Effector CD8-positive, alpha-beta T cell (primary cell): ENCODE measurements around the gene GBGT1.

Experiments
- DNase-seq: peaks from one replicate; lab custom pipeline; 2025; lab: John Stamatoyannopoulos, UW

The GBGT1 gene

DNA sequence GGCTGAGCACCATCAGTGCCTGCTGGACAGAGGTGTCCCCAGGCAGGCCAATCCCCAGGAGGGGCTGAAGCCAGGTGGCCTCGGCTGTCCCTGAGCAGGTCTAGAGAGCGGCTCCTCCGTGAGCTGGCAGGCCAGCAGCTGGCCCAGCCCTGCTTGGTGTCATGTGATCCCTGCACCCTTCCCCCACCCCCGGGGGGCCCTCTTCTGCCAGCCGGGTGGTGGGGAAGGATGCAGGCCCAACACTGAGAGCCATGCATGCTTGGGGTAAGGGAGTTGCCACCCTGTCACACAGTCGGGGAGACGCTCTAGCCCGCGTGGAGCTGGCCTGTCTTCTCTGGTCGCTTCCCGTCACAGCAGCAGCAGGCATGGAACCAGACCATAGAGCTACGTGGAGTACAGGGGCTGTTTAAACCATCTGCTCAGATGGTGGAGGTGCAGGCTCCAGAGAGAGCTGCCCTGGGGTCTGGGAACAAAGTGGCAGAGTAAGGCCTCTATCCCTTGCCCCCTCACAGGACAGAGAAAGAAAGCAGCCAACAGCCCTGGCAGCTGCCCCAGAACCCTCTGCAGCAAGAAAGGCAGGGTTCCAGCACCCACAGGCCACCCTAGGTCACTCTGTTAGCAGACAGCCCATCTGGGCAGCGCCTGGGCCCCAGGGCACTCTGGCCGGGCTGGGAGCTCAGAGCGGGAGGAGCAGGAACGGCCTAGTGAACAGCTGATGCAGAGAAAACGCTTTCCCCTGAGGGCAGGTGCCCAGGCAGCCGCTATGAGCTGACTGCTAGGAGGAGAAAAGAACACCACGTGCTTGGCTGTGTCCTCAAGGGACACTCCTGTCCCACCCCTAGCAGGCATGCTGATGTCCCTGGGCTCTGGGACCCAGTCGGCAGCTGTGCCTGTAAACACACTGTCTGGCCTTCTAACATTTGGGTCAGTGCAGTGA lies 49.5 kb downstream of the GBGT1 start:
- no peak for DNase-seq

DNA sequence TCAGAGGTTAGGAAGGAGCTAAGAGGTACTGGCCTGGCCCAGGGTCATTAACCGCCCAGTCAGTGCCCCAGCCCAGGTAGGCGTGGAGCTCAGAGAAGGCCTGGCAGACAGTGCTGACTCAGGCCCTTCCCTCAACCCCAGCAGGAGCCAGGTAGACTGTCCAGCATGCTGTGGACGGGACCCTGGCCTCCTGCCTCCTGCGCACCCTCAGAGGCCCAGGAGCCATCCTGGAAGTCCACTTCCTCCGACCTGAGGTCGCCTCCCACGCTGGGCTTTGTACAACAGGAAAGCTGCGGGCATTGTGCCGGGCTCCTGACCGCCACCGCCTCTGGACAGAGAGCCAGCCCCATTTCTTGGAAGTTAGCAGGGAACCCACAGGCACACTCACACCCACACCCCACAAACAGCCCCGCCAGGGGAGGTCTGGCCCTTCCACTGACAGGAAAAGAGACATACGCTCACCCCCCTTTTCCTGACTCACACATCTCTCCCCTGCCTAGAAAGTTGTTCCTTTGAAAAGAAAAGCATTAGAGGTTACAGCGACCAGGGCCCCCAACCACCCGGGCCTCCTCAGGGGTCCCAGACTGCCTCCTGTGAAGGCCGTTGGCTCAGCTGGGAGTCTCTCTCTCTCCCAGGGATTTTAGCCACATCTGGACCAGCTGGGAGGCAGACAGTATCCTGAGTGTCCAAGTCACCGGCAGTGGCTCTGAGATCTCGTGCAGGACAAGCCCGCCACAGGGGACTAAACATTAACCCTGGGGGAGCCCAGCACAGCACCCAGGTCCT lies 50.4 kb downstream of the GBGT1 start:
- DNase-seq = no peak

DNA sequence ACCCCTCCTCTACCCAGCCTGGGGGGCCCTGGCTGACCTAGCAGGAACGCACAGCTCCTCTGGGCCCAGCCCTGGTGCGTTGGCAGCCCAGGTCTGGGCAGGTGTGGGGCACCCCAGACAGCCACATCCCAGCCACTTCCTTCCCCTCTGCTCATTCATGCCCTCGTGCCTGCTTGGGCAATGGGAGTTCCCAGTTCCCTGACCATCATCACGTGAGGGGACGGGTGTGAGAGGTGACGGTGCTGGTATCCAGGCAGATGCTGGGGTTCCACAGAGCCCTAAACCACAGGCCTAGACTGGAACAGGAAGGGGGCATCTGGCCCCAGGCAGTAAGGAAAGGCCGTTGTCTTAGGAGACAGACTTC lies 51.1 kb downstream of the GBGT1 start:
- no peak for DNase-seq

DNA sequence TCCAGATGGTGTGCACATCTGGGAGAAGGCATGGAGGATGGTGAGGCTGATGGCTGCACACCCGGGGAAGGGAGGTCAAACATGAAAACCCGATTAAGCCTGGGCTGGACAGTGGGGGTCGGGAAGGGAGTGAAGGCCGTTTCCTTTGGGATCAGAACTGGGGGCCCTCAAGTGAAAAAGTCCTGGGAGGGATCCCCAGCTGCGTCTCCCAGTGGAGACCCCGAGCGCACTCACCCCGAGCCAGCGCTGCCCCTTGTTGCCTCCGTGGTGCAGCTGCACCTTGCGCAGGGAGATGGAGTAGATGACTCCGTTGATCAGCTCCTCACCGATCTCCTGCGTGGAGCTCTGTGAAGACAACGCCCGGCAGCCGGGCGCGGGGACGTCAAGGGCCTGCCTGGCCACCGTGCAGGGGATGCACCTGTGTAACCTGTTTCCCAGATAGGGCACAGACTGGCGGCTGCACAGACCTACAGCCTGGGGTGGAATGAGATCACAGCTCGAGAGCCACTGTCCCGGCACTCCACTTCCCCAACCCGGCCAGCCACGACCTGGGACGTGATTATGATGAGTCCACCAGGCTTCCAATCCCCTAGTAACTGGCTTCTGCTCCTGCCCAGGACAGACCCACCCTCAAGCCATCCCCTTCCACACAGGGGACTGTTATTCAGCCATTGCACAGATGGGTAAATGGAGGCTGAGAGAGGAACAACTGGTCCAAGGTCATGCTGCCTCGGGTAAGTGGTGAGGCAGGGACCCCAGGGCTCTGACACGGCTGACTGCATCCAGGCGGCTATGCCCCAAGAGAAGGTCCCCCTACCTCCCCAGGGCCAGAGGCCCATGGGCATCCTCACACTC lies 51.7 kb downstream of the GBGT1 start:
- DNase-seq = no peak

DNA sequence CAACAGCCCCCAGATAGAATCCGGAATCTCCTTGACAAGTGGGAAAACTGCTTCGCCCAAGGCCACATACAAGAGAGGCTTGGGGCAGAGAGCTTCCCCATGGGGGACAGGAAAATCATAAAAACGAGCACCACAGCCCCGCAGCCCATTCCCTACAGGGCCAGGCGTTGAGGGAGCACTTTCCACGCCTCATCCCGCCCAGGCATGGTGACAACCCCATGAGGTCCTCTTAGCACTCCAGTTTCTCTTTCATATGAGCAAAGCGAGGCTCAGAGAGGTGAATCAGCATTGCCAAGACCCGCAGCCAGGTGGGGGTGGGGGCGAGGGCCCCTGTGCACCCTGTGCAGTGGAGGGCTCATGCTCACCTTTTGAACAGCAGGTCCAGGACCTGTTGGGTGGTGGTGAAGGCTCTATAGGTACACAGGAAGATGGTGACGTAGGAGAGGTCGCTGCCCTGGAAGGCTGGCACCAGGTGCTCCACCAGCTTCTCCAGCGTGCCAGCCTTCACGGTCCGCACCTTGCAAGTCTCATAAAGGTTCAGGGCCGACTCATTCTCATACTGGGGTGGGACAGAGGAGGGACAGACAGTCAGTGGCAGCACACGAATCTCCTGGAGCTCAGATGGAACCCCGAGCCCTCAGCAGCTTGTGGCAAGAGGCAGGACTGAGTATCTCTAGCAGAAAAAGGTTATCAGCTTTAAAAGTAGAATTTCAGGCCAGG lies 53.6 kb downstream of the GBGT1 start:
- no peak for DNase-seq

DNA sequence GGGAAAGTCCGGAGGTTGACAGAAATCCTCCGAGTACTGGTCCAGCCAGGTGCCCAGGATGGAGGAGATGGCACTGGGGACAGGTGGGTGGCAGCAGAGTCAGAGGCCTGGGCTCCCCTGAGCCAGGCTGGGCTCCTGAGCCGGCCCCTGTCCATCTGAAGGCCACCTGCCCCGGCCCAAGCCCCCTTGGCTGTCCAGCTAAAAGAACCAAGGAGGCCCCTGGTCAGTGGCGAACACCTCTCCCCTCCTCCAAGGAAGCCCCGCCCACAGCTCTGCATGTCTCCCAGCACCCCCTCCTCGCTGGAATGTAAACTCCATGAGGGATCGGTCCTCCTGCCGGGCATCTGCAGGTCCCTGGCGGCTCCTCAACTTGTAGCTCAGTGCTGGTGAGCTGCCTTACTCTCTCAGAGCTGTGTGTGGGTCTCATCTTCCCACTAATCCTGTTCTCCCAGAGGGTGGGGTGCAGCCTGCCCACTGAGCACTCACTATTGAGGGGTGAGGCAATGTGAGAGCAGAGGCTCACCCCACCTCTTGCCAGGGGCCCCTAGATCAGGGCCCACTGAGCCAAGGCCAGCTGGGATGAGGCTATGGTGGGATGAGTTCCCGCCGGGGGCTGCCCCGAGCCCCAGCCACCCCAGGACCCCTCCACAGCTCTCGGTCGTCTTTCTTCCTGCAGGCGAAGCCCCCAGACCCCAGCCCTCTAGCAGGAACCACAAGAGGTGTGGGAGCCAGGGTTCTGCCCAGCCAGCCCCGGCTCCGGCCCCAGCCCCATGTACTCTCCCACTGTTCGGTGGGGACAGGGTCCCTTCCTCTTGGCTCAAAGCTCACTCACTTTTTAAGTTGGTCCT lies 54.7 kb downstream of the GBGT1 start:
- no peak for DNase-seq

DNA sequence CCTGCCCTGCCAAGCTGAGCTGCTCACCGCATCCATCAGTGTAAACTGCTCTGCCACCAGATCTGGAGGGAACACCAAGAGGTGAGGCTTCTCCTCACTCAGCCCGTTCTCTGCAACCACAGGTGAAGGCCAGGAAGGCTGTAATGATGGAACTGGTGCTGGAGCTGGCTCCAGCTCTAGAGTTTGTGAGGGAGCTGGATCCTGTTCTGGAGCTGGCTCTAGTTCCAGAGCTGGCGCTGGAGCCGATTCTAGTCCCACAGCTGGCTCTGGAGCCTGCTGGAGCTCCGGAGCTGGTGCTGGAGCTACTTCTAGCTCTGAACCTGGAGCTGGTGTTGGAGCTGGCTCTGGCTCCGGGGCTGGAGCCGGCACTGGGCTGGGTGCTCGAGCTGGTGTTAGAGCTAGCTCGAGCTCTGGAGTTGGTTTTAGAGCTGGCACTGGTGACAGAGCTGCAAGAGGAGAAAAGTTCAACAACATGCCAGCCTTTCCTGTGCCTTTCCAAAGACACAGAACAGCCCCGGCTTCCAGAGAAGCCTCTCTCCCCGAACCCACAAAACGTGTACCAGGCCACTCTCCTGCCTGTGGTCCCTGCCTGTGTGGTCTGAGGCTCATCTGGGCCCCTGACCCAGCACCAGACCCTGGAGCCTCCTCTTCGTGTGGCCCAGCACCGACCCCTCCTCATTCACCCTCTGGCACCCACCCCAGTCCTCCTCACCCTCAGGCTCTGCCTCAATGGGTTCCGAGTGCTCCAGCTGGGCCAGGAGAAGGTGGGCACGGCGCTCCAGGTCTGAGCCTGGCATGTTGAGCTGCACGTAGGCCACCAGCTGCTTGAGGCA lies 55.5 kb downstream of the GBGT1 start:
- DNase-seq = no peak

DNA sequence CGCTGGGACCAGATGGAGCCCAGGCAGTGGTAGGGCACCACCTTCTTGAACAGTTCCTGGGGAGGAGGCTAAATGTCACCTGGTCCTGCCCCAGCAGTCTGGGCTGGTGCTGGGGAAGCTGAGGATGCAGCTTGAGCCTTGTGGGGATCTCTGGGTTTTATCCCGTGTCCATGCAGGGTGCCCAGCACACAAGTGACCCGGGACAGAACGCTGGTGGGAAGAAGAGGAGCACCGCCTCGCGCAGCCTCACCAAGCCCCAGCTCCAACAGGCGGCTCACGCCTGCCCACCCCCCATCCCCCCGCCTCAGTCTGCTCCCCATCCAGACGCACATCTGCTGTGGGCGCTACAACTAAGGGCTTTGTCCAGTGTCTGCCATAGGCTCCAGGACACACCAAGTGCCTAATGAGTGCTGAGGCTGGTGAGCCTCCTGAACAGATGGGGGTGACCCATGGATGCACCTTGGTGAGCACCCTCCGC lies 56.4 kb downstream of the GBGT1 start:
- no peak for DNase-seq

DNA sequence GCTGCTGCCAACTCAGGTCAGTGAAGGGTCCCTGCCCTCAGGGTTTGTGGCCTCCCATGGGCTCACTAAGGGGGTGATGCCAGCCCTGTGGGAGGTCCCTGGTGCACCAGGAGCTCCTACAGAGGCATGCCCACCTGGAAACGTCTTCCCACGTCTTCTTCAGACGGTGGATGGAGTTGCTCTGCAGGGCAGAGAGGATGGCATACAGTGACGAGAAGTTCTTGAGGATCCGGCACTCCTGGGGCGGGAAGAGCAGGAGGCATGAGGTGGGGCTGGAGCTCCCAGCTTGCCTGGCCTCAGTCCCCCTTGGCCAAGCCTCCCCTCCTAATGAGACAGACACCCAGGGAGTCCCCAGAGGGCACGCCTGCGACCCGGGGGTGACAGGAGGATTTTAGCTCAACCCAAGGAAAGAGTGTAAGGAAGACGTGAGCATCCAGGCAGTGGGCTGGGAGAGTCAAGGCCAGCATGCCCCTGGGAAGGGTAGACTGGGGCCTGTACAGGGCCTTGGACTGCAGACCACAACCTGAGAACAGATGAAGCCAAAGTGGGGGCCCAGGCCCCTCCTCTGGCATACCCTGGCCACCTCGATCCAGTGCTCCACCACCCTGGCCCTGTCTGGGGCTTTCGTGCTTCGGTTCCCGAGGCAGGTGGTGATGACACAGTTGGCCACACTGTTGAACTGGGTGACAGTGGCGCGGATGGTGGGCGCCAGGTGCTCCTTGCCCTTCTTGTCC lies 57.0 kb downstream of the GBGT1 start:
- no peak for DNase-seq

DNA sequence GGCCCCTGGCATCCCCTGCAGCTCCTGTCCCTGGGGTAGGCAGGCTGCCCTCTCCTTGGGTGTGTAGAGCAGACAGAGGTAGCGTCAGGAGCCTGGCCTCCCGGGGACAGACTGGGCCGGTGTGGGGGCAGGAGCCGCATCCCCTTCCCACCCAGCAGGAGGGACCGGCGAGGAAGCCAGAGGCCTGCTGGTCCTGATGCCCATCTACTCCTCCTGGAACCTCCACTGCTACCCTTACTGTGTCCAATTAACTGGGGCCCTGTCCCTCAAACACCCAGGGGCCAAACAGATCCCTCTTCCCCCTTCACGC lies 58.3 kb downstream of the GBGT1 start:
- no peak for DNase-seq

DNA sequence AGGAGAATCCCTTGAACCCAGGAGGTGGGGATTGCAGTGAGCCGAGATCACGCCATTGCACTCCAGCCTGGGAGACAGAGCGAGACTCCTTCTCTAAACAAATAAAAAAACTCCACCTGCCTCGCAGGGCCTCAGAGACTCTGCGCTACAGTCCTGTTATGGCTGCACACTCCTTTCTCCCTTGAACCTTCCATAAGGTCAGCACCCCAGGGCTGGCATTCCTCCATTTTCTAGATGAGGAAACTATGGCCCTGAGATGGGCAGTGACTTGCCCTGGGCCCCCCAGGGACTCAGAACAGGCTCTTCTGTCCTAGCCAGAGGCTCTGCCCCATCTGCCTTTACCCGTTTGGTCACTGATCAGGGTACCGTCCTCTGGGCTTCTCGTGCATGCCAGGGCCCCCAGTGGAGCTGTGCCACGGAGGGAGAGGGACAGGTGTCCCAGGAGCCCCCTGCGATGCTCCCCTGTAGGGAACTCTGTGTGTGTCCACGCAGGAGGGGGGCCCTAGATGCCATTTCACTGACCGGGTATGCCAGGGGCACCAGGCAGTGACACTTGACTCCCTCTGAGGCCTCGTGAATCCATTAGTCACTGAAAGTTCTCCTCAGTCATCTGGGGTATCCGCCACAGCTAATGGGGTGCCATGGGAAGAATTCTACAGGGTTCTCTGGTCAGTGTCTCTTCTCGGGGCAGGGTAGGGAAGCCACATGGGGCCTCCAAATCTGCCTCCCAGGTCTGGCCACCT lies 58.8 kb downstream of the GBGT1 start:
- no peak for DNase-seq

DNA sequence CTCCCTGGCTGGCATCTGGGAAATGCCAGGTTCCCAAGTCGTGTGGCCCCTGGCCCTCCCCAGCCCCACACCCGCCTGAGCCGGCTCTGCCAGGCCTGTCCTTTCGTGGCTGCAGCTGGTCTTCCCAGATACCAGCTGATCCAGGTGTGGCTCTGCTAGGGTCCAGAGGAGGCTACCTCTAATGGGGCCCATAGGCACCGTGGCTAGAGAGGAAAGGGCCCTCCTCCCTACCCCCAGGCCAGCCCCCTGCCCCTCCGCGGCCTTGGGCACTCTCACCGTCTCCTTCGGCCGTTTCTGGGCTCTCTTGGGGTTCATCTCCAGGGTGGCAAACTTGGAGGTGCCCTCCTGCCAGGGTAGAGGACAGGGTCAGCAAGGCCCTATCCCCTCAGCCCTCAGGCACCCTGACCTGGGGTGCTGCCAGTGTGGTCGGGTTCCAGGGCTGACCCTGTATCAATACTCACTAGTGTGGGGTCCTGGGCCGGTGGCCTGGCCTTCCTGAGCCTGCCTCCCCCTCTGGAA lies 59.7 kb downstream of the GBGT1 start:
- DNase-seq = no peak

DNA sequence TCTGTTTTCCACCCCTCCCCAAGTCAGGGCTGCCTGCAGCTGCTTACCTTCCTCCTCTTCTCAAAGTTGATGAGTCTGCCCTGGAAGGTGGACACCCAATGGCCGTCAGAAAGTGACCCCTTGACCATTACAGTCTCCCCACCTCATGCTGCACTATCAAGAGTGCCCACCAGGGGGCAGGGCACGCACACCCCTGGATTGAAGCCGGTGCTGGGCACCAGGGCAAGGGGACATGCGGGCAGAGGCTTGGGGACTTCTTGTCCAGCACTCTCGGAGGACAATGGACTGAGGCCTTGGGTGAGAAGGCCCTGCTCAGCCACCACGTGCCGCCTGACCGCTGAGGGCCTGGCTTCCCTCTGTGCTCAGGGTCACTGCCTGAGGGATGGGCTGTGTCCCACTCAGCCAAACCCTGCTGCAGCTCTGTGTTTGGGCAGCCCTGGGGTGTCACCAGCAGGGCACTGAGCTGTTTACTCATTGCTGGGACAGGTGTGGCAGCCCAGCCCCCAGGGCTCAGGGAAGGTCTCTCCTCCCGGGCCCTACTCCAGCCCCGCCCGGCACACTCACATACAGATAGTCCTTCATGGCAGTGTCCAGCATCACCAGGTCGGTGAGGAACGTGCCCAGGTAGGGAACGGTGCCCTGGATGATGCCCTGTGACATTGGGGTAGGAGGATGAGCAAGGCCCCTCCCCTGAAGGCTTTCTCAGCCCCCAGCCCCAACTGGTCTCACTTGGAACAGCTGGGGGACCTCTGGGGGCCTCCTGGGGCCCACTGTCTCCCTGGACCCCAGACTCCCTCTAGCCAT lies 60.3 kb downstream of the GBGT1 start:
- peak; percentile 61 for DNase-seq
